ENCODE data around the gene ELOA2.
"Not testable (repeated sequence)": the region's sequence is repeated elsewhere in the genome, so short reads cannot be mapped to it uniquely, and the experiment has no call there.

The ELOA2 gene

DNA sequence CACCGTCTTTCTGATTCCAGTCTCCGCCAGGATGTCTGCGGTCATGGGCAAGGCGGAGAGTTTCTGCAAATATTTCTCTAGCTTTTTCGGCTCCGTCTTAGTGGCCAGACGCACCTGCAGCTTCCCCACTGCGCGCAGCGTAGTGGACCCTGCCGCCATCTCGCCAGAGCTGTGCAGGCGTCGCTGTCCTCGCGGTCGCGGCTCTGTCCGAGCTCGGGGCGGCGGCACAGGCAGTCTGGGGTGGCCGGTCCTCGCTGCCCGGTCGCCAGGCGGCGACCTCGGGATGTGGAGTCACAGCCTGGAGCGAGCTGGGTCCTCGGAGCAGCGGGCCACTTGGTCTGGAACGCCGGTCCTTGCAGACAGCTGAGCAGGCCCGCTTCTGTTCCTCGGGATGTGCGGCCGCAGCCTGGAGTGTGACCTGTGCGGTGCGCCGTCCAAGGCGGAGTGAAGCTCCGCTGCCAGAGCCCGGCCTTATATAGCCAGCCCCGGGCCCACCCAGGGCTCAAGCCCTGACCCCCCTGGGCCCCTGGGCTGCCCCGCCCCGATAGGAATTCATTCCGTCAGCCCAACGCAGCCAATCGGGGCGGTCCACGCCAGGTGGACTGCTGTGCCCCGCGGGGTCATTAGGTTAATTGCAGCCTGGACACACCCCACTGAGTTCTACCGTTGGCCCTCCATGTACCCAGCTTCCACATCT lies 11.5 kb downstream of the ELOA2 start:
- not testable (repeated sequence) for DNase-seq (ENCODE audit: extremely low spot score, insufficient read length, low read depth); FAIRE-seq

DNA sequence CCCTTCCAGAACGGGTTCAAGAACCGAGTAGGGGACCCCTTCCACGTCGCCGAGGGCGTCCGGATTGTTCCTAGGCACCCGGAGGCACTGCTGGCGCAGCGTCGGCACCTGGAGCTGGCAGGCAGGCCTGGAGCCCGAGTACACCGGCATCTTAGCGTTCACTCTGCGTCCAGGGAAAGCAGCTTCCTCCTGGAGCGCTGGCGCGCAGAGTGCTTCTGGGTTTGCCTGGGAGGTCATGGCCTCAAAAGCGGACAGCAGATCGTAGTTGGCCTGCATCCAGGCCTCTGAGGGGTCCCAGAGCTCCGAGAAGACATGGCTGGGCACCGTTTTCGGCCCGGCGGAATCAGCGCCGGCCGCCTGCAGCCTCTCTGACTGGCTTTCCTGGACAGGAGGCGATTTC lies 12.6 kb downstream of the ELOA2 start:
- not testable (repeated sequence) for DNase-seq (ENCODE audit: extremely low spot score, insufficient read length, low read depth); FAIRE-seq

DNA sequence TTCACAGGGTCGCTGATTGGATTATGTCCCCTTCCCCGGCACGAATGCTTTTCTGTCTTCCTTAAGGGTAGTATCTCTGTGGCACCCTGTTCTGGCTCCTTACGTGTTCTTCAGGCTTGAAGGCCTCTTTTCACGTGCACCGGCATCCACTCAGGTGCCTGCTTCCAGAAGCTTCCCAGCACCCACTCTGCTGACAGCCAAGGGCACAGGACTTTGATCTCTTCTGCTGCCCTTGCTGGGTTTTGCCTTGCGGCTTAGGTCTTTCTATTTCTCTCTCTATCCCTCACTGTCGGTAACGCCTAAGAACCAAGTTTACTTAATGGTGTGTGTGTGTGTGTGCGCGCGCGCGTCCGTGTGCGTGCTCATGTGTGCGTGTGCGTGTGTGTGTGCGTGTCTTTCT lies 14.7 kb downstream of the ELOA2 start:
- FAIRE-seq; DNase-seq (ENCODE audit: extremely low spot score, insufficient read length, low read depth): not testable (repeated sequence)

DNA sequence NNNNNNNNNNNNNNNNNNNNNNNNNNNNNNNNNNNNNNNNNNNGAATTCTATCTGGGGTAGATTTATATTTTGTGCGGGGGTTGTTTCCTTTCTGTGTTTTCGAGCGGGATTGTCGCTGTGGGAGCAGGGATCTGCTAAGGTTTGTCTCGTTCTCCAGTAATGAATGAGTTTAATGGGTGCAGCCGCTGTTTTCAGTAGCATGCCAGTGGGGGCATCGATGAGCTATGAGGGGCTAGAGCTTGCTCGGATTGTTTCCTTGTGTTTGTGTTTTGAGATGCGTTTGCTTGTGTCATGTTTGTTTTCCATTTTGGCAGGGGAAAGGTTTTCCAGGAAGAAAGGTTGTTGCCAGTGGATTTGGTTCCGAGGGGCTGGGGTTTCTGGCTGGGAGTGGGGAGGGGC lies 15.6 kb downstream of the ELOA2 start:
- not testable (repeated sequence) for DNase-seq (ENCODE audit: extremely low spot score, insufficient read length, low read depth); FAIRE-seq
